Kidney epithelial cell (primary cell): Measurements from ENCODE around the gene REPS1. TPM values are rescaled to one million over a fixed set of nuclear protein-coding genes. Genes with fewer than 3 reads are reported as not detected.

Source experiments
- DNase-seq: peaks from one replicate; pipeline ENCODE4 v3.0.0-alpha.2; 2010; ENCODE audit warnings: low read depth
- H3K27me3 ChIP-seq: 2 replicates; pipeline ENCODE4 v1.6.0; 2011; ENCODE audit warnings: low read length; ENCODE audit not compliant: control insufficient read depth, insufficient read depth
- H3K36me3 ChIP-seq: 2 replicates; pipeline ENCODE4 v1.5.1; 2011; ENCODE audit warnings: low read length; ENCODE audit not compliant: control insufficient read depth, insufficient read depth
- H3K4me3 ChIP-seq: 2 replicates; pipeline ENCODE4 v1.5.1; 2011; ENCODE audit warnings: low read depth, mild to moderate bottlenecking, control low read depth, low read length
- total RNA-seq: library from RNA; depleted of rRNA; stranded (reverse); fragments of >200 nt; gene quantifications from 2 replicates; pipeline ENCODE4 v1.2.3, GENCODE V29; 2015
- TF ChIP-seq, protein P1 (sequence below): IDR thresholded peaks from 2 replicates; pipeline ENCODE4 v1.5.1; 2011; ENCODE audit warnings: mild to moderate bottlenecking, moderate library complexity, low read length, control low read depth, inconsistent platforms; ENCODE audit not compliant: insufficient read depth, poor library complexity, severe bottlenecking

Gene REPS1
- total RNA-seq, 1 donor from 2014 or later = 40.7 TPM

DNA sequence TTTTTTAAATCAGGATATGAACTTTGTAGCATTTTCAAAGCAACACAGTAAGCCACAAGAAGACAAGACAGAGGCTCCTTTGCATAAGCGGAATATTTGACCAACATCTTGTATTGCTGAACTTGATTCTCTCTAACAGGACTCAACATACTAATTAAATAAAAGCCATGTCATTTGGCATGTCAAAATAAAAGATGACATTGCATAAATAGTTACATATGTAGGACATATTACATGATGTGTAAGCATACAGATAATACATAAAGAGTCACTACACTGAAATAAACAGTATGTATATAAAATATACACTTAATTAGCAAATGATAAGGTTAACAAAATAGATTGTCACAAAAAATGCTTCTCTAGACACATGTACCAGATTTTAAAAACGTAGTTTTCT, 62.2 kb downstream of the REPS1 start:
- no peak overlapping the region for H3K4me3 ChIP-seq
- TF ChIP-seq, protein P1, sequence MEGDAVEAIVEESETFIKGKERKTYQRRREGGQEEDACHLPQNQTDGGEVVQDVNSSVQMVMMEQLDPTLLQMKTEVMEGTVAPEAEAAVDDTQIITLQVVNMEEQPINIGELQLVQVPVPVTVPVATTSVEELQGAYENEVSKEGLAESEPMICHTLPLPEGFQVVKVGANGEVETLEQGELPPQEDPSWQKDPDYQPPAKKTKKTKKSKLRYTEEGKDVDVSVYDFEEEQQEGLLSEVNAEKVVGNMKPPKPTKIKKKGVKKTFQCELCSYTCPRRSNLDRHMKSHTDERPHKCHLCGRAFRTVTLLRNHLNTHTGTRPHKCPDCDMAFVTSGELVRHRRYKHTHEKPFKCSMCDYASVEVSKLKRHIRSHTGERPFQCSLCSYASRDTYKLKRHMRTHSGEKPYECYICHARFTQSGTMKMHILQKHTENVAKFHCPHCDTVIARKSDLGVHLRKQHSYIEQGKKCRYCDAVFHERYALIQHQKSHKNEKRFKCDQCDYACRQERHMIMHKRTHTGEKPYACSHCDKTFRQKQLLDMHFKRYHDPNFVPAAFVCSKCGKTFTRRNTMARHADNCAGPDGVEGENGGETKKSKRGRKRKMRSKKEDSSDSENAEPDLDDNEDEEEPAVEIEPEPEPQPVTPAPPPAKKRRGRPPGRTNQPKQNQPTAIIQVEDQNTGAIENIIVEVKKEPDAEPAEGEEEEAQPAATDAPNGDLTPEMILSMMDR = no peak
- no peak for DNase-seq
- no peaks in the 10 kb centered on the region for H3K36me3 ChIP-seq
- no peaks in the 10 kb centered on the region for H3K27me3 ChIP-seq

- no peak overlapping the region for H3K4me3 ChIP-seq
- TF ChIP-seq, protein P1 = no peak
Measured at GRCh38 chr6:138923561-138923960, 64.5 kb downstream of the REPS1 start.

GRCh38 chr6:138920906-138921305, 67.1 kb downstream of the REPS1 start:
- Histone ChIP-seq H3K36me3 (no peaks in the 10 kb centered on the region), H3K4me3 (no peak overlapping the region), H3K27me3 (no peaks in the 10 kb centered on the region)
- DNase-seq = no peak
- TF ChIP-seq, protein P1 = no peak

More at GRCh38 chr6:138923561-138923960, 64.5 kb downstream of the REPS1 start:
- Histone ChIP-seq H3K27me3 (no peaks in the 10 kb centered on the region), H3K36me3 (no peaks in the 10 kb centered on the region)
- no peak for DNase-seq

- no peak overlapping the region for H3K4me3 ChIP-seq
- TF ChIP-seq, protein P1 = no peak
- DNase-seq = no peak
- H3K36me3 ChIP-seq = peaks cover 3% of the 10 kb centered on the region
- no peaks in the 10 kb centered on the region for H3K27me3 ChIP-seq
Measured at GRCh38 chr6:138914701-138915100, 73.4 kb downstream of the REPS1 start.

GRCh38 chr6:138912308-138912707, 75.7 kb downstream of the REPS1 start:
- Histone ChIP-seq H3K27me3 (no peaks in the 10 kb centered on the region), H3K4me3 (no peak overlapping the region), H3K36me3 (peaks cover 3% of the 10 kb centered on the region)
- TF ChIP-seq, protein P1 = no peak
- no peak for DNase-seq

DNA sequence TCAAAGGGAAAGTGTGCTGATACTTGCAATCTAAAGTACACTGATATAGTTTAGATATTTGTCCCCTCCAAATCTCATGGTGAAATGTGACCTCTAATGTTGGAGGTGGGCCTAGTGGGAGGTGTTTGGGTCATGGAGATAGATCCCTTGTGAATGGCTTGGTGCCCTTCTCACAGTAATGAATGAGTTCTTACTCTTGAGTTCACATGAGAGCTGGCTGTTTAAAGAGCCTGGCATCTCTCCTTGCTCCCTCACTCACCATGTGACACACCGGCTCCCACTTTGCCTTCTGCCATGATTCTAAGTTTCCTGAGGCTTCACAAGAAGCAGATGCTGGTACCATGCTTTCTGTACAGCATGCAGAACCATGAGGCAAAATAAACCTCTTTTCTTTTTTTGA, 78.1 kb downstream of the REPS1 start:
- TF ChIP-seq, protein P1 = no peak
- Histone ChIP-seq H3K27me3 (no peaks in the 10 kb centered on the region), H3K4me3 (no peak overlapping the region), H3K36me3 (peaks cover 4% of the 10 kb centered on the region)
- no peak for DNase-seq
